Activated CD4-positive, alpha-beta T cell treated with anti-CD3 and anti-CD28 coated beads, Interleukin-2, Interleukin-4, amounts not matched to agents 100 ng/mL and 50 ng/mL, durations not matched to agents 16 hours and 8 hours (primary cell): ENCODE results near the gene SRP14.

Experiments
- DNase-seq: peaks from one replicate; pipeline ENCODE4 v3.0.0-alpha.2; 2020; ENCODE audit warnings: low spot score

The SRP14 gene

GRCh38 chr15:40067921-40068624 lies 29.1 kb upstream of the SRP14 start:
- no peak for DNase-seq

- no peak for DNase-seq
Measured at GRCh38 chr15:40066589-40066988, 27.6 kb upstream of the SRP14 start.

GRCh38 chr15:40065166-40065565 lies 26.2 kb upstream of the SRP14 start:
- DNase-seq = no peak

GRCh38 chr15:40064231-40064894 lies 25.4 kb upstream of the SRP14 start:
- peak; percentile 55 for DNase-seq

GRCh38 chr15:40063563-40064011 lies 24.6 kb upstream of the SRP14 start:
- no peak for DNase-seq

- no peak for DNase-seq
Measured at GRCh38 chr15:40062816-40063562, 24.0 kb upstream of the SRP14 start.

GRCh38 chr15:40061212-40061901 lies 22.4 kb upstream of the SRP14 start:
- peak; percentile 87 for DNase-seq

- DNase-seq = no peak
Measured at GRCh38 chr15:40060236-40060961, 21.4 kb upstream of the SRP14 start.

GRCh38 chr15:40059821-40060220 lies 20.8 kb upstream of the SRP14 start:
- DNase-seq = no peak

GRCh38 chr15:40058476-40059140 lies 19.6 kb upstream of the SRP14 start:
- DNase-seq = peak; percentile 63

- DNase-seq = no peak
Measured at GRCh38 chr15:40055576-40056293, 16.8 kb upstream of the SRP14 start.

- peak; percentile 42 for DNase-seq
Measured at GRCh38 chr15:40054855-40055575, 16.0 kb upstream of the SRP14 start.

GRCh38 chr15:40054605-40054854 lies 15.5 kb upstream of the SRP14 start:
- DNase-seq = no peak

GRCh38 chr15:40053831-40054604 lies 15.0 kb upstream of the SRP14 start:
- no peak for DNase-seq

- no peak for DNase-seq
Measured at GRCh38 chr15:40053079-40053830, 14.3 kb upstream of the SRP14 start.

- no peak for DNase-seq
Measured at GRCh38 chr15:40052604-40053003, 13.6 kb upstream of the SRP14 start.

GRCh38 chr15:40051616-40052415 lies 12.8 kb upstream of the SRP14 start:
- DNase-seq = no peak
